Ascending aorta (tissue), 2 donors: ENCODE results near the gene CELA2A. TPM values are rescaled to one million over a fixed set of nuclear protein-coding genes. Genes with fewer than 3 reads are reported as not detected.

Source experiments
- DNase-seq, 2 donors: peaks; one replicate each; pipeline ENCODE4 v3.0.0-alpha.2; 2019; ENCODE audit warnings: low spot score in 2 of 2
- H3K27ac ChIP-seq, 2 donors: fragments of 200-600 bp; sonication (generic); one replicate each; pipeline ENCODE4 v1.5.1; 2016 to 2017; ENCODE audit warnings: mild to moderate bottlenecking in 1 of 2
- H3K27me3 ChIP-seq: fragments of 200-600 bp; sonication (generic); one replicate; pipeline ENCODE4 v1.5.1; 2017
- H3K36me3 ChIP-seq, 2 donors: fragments of 200-600 bp; sonication (generic); one replicate each; pipeline ENCODE4 v1.5.1; 2016
- H3K4me1 ChIP-seq, 2 donors: fragments of 200-600 bp; sonication (generic); one replicate each; pipeline ENCODE4 v1.5.1; 2016 to 2017; ENCODE audit warnings: mild to moderate bottlenecking in 1 of 2
- H3K4me3 ChIP-seq, 2 donors: fragments of 200-600 bp; sonication (generic); one replicate each; pipeline ENCODE4 v1.5.1; 2016 to 2017; ENCODE audit warnings: mild to moderate bottlenecking in 1 of 2
- H3K9me3 ChIP-seq, 2 donors: fragments of 200-600 bp; sonication (generic); one replicate each; pipeline ENCODE4 v1.5.1; 2016
- CTCF ChIP-seq, 3 experiments: fragments of 200-600 bp in 2 of 3; fragments of 450-650 bp in 1 of 3; sonication (generic) in 2 of 3; IDR thresholded peaks; one replicate each; pipeline ENCODE4 v1.5.1; 2016 to 2019; ENCODE audit warnings: antibody characterized with exemption in 3 of 3, mild to moderate bottlenecking in 1 of 3, moderate library complexity in 1 of 3
- intact Hi-C: fragments of 100-400 bp; cut with DNase I; formaldehyde crosslinking; loops from one replicate; pipeline ENCODE4 v1.15.1; 2023
- total RNA-seq: library from RNA; depleted of rRNA; stranded (reverse); fragments of >200 nt; gene quantifications from one replicate; pipeline ENCODE4 v1.1.0, GENCODE V29; 2016

The CELA2A gene
- total RNA-seq, 1 donor from 2014 or later = not detected

GRCh38 chr1:15506831-15507230, 50.3 kb downstream of the CELA2A start:
- no peaks in the 10 kb centered on the region for H3K9me3 ChIP-seq
- TF ChIP-seq CTCF (IDR thresholded peaks at IDR 0.05) = no peak
- DNase-seq = no peak
- H3K27ac ChIP-seq = no peak overlapping the region
- intact Hi-C loops = no loop called here
- no peaks in the 10 kb centered on the region for H3K27me3 ChIP-seq
- H3K4me1 ChIP-seq = no peaks in the 10 kb centered on the region
- H3K36me3 ChIP-seq = peaks cover 32 to 34% of the 10 kb centered on the region in 2 donors
- H3K4me3 ChIP-seq = no peak overlapping the region

- Histone ChIP-seq H3K36me3 (peaks cover 29 to 34% of the 10 kb centered on the region in 2 donors), H3K27ac (no peak overlapping the region), H3K9me3 (no peaks in the 10 kb centered on the region), H3K27me3 (no peaks in the 10 kb centered on the region), H3K4me3 (no peak overlapping the region), H3K4me1 (no peaks in the 10 kb centered on the region)
- no peak for TF ChIP-seq CTCF (IDR thresholded peaks at IDR 0.05)
- no peak for DNase-seq
- intact Hi-C loops = no loop called here
These were observed 50.7 kb downstream of the CELA2A start for GRCh38 chr1:15507278-15507677.

- no peak for TF ChIP-seq CTCF (IDR thresholded peaks at IDR 0.05)
- Histone ChIP-seq H3K36me3 (peaks cover 24 to 36% of the 10 kb centered on the region in 2 donors), H3K4me1 (no peaks in the 10 kb centered on the region), H3K4me3 (no peak overlapping the region), H3K27me3 (no peaks in the 10 kb centered on the region), H3K9me3 (no peaks in the 10 kb centered on the region), H3K27ac (no peak overlapping the region)
- intact Hi-C loops = no loop called here
- peak in 1 of 2 donors; percentile 38 for DNase-seq
These were observed 52.4 kb downstream of the CELA2A start for GRCh38 chr1:15508700-15509487.

- intact Hi-C loops = no loop called here
- no peak for TF ChIP-seq CTCF (IDR thresholded peaks at IDR 0.05)
- Histone ChIP-seq H3K4me3 (no peak overlapping the region), H3K36me3 (peaks cover 25 to 34% of the 10 kb centered on the region in 2 donors), H3K27ac (no peak overlapping the region), H3K4me1 (no peaks in the 10 kb centered on the region), H3K9me3 (no peaks in the 10 kb centered on the region), H3K27me3 (no peaks in the 10 kb centered on the region)
- DNase-seq = peak in 1 of 2 donors; percentile 19
These were observed 53.1 kb downstream of the CELA2A start for GRCh38 chr1:15509586-15509985.

GRCh38 chr1:15510611-15511405, 54.3 kb downstream of the CELA2A start:
- Histone ChIP-seq H3K9me3 (no peaks in the 10 kb centered on the region), H3K36me3 (peaks cover 14 to 24% of the 10 kb centered on the region in 2 donors), H3K4me3 (no peak overlapping the region), H3K27ac (no peak overlapping the region), H3K4me1 (no peaks in the 10 kb centered on the region), H3K27me3 (no peaks in the 10 kb centered on the region)
- peak in 1 of 2 donors; percentile 48 for DNase-seq
- intact Hi-C loops = no loop called here
- no peak for TF ChIP-seq CTCF (IDR thresholded peaks at IDR 0.05)
